Hematopoietic multipotent progenitor cell (in vitro differentiated cells): ENCODE data around the gene SHROOM3. TPM values are rescaled to one million over a fixed set of nuclear protein-coding genes. Genes with fewer than 3 reads are reported as not detected.
A peak's percentile ranks its signal among the peaks of the same experiment; 100 is the strongest.

ENCODE experiments used
- DNase-seq, 3 donors: peaks; one replicate each; pipeline ENCODE4 v3.0.0-alpha.2; 2011 to 2015; ENCODE audit warnings: low read depth in 2 of 3, low spot score in 2 of 3
- total RNA-seq: library from RNA; depleted of rRNA; stranded (reverse); fragments of >200 nt; gene quantifications from one replicate; pipeline ENCODE4 v1.2.3, GENCODE V29; 2012

SHROOM3 gene
- total RNA-seq, 1 donor: under 0.01 TPM

- no peak for DNase-seq
These were observed 100.8 kb downstream of the SHROOM3 start for GRCh38 chr4:76535603-76536372.

GRCh38 chr4:76536373-76536689 is 101.3 kb downstream of the SHROOM3 start:
- DNase-seq: no peak

- DNase-seq: no peak
These were observed 103.3 kb downstream of the SHROOM3 start for GRCh38 chr4:76538296-76538695.

- DNase-seq: no peak
These were observed 105.0 kb downstream of the SHROOM3 start for GRCh38 chr4:76539979-76540378.

GRCh38 chr4:76540486-76540885 is 105.5 kb downstream of the SHROOM3 start:
- DNase-seq: no peak

DNA sequence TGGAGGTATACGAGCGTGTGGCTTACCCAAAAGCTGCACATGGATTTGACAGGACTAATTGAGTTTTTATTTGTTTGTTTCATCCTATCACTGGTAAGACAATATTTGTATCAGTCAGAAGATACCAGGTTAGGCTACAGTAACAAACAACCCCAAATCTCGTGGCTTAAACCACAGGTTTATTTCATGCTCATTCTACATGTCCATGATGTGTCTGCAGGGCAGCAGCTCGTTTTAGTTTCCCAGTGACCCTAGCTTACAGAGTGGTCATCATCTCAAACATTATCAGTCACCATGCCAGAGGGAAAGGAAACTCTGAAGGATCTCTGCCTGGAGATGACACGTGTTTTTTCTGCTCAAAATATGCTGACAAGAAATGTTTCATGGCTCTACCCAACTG is 108.3 kb downstream of the SHROOM3 start:
- DNase-seq: no peak

- no peak for DNase-seq
These were observed 109.7 kb downstream of the SHROOM3 start for GRCh38 chr4:76544725-76545124.

- DNase-seq: peak in 2 of 3 donors; percentile 37 to 71
These were observed 110.3 kb downstream of the SHROOM3 start for GRCh38 chr4:76545226-76545884.

DNA sequence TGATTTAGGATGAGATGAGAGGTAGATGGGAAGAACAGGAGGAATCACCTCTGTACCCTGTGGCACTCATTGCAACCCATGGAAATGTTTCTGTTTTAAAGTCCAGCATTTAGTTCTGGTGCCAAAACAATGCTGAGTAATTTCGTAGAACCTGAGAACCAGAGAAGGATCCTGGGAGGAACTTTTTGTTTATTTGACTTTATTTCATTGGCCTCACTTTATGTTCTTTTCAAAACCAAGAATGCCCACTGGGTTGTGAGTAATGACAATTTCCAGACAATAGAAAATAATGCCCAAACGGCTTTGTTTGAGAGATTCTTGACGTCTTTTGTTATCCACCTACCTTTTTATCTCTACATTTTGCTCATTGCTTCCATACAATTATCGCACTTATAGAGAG is 111.3 kb downstream of the SHROOM3 start:
- DNase-seq: no peak

GRCh38 chr4:76546759-76547742 is 112.0 kb downstream of the SHROOM3 start:
- no peak for DNase-seq

DNA sequence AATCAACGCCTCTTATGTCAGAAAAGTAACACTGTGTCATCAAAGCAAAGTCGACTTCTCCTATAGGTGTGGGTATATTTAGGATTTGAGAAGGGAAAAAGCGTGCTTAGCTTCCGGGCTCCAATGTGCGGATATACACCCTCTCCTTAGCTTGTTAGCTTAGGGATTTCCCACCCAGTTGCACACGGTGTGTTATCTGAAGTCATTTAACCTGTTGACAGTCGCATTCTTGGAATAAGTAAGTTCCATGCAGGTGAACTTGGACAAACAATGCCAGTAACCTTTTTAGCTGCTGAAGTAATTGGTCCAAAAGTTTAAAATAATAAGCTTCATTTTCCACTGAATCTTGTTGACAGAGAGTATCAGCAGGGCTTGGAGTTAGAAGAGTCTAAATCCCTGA is 113.7 kb downstream of the SHROOM3 start:
- no peak for DNase-seq

GRCh38 chr4:76549765-76550164 is 114.7 kb downstream of the SHROOM3 start:
- no peak for DNase-seq

GRCh38 chr4:76550966-76551780 is 116.1 kb downstream of the SHROOM3 start:
- DNase-seq: no peak

DNA sequence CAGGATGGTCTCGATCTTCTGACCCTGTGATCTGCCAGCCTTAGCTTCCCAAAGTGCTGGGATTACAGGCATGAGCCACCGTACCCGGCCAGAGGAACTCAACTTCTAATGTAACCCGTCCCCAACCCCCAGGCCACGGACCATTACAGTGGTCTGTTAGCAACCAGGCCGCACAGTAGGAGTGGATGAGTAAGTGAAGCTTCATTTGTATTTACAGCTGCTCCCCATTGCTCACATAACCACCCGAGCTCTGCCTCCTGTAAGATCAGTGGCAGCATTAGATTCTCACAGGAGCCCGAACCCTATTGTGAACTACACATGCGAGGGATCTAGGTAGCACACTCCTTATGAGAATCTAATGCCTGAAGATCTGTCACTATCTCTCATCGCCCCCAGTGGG is 119.6 kb downstream of the SHROOM3 start:
- DNase-seq: no peak

DNA sequence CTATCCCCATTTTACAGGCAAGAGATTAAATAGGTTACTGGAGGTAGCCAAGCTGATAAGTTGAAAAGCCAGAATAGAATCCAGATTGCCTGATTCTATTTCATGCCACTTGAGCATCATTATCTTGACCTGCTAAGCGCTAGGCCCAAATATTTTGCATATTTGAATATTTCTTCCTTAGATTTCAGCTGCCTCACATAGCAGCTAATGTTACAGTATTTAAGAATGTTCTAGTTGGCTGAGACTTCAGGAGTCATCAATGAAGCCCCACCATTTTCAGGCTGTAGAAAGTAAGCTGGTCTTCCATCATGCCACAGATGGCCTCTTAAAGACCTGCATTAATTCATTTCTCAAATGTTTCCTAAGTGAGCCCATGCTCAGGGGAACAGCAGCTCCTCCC is 121.4 kb downstream of the SHROOM3 start:
- DNase-seq: no peak

GRCh38 chr4:76558396-76559235 is 123.6 kb downstream of the SHROOM3 start:
- no peak for DNase-seq

DNA sequence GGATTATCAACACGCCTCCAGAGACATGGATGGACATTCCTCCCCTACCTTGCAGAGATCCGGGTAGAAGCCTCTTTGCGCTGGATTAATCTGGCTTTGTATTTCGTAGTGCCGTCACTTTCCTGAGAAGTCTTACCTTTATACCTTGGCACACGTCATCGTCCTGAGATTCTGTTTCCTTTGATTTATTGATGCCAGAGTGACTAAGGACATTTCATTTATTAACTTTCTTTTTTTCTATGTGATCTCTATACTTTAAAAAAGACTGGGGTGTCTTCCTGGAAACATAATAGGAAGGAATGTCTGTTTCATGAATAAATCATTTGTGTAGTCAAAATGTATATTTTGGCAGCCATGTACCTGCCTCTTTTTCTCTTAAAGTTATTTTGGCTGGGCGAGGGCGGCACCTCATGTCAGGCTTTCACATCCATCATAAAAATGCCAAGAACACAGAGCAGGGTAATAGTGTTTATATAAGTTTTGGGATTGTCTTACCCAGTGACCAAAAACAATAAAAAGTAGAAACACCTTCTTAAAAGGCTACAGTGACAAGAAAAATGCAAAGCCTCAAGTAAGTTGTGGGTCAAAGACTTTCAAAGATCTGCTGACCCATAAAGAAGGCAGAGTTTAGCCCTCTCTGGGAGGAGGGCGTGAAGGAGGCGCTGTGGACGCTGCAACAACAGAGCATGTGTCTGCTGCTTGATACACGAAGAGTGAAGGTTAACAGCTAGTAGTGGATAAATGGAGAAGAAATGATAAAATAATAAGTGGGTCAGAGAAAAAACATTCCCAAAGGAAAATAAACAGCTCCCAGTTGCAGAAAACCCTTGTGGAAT is 124.4 kb downstream of the SHROOM3 start:
- DNase-seq: no peak

- no peak for DNase-seq
These were observed 127.1 kb downstream of the SHROOM3 start for GRCh38 chr4:76562161-76562560.
